Calu3 (cell line): ENCODE results near the gene ATXN7L2. TPM values are rescaled to one million over a fixed set of nuclear protein-coding genes. Genes with fewer than 3 reads are reported as not detected.

Experiments used
- BruUV-seq: library from RNA; stranded (reverse); fragments of 400-500 nt; replicated peaks from 2 replicates; lab custom pipeline; 2021; lab: Mats Ljungman, UMichigan
- CTCF ChIA-PET: fragments of 300-600 bp; sonication (Branson Sonifier 250); formaldehyde crosslinking; loops from one replicate; lab custom pipeline; 2022; ENCODE audit warnings: antibody characterized with exemption; lab: Charles Lee
- DNase-seq: peaks from one replicate; pipeline ENCODE4 v3.0.0; 2022
- H3K27ac Mint-ChIP-seq: one replicate; pipeline ENCODE4 v1.8.0; 2022; ENCODE audit warnings: mixed read lengths; ENCODE audit not compliant: unreplicated experiment
- H3K27me3 Mint-ChIP-seq: one replicate; pipeline ENCODE4 v1.8.0; 2022; ENCODE audit warnings: mixed read lengths; ENCODE audit not compliant: unreplicated experiment
- H3K36me3 Mint-ChIP-seq: one replicate; pipeline ENCODE4 v1.8.0; 2022; ENCODE audit warnings: mild to moderate bottlenecking, moderate library complexity, mixed read lengths; ENCODE audit not compliant: insufficient read depth, unreplicated experiment
- H3K4me1 Mint-ChIP-seq: one replicate; pipeline ENCODE4 v1.8.0; 2022; ENCODE audit warnings: mild to moderate bottlenecking, low read depth, mixed read lengths; ENCODE audit not compliant: unreplicated experiment
- H3K4me3 Mint-ChIP-seq: one replicate; pipeline ENCODE4 v1.8.0; 2022; ENCODE audit warnings: mild to moderate bottlenecking, low read depth, moderate library complexity, mixed read lengths; ENCODE audit not compliant: unreplicated experiment
- H3K9me3 Mint-ChIP-seq: one replicate; pipeline ENCODE4 v1.8.0; 2022; ENCODE audit warnings: low read depth, mixed read lengths; ENCODE audit not compliant: unreplicated experiment
- intact Hi-C: fragments of 100-400 bp; cut with micrococcal nuclease; formaldehyde crosslinking; loops from one replicate; pipeline ENCODE4 v1.10.0; 2022; ENCODE audit not compliant: unreplicated experiment
- total RNA-seq: library from RNA; stranded (reverse); gene quantifications from 2 replicates; pipeline ENCODE4 v1.2.3, GENCODE V29; 2022
- TF ChIP-seq, protein P1 (sequence below): fragments of 200-600 bp; IDR thresholded peaks from one replicate; pipeline ENCODE4 v1.8.0; 2022; ENCODE audit warnings: antibody characterized with exemption; ENCODE audit not compliant: unreplicated experiment

ATXN7L2 gene
- total RNA-seq, 1 experiment from 2014 or later = 4.3 TPM

DNA sequence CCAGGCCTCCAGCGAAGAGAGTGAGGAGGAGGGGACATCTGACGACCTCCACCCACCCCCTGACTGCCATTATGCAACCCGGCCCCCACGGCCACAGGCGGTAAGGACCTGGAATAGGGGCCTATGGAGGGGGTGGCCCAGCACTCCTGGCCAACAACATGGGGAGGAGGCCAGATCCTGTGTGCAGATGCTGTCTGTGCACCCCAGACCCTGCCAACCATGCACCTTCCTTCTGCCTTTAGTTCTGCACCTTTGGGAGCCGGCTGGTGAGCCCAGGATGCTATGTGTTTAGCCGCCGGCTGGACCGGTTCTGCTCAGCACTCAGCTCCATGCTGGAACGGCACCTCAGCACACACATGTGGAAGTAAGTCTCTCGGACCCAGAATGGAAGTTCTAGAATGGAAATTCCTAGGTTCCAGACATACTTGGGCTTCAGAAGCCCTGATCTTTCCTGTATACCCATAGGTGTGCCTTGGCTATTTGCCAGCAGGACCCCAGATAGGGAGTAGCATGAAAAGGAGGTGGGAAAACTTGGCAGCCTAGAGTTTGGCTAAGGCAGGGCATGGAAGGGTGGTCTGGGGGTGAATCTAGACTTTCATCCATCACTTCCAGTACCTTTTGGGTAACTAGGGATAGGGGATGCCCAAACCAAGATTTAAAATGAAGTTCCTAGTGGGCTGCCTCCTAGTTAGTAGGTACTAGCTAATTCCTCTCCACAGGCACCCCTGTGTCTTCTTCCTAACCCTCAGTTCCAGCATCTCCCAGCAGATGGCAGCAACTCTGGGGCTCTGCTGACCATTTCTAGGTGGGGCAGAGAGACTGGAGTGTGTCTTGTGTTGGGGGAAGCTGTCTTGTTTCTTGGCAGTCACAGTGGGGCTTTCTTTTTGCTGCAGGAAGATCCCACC, 6.6 kb downstream of the ATXN7L2 start:
- no peak overlapping the region for H3K4me3 Mint-ChIP-seq
- BruUV-seq = no TSS peak
- peaks cover under 1% of the 10 kb centered on the region for H3K4me1 Mint-ChIP-seq
- DNase-seq = peak; percentile 65
- intact Hi-C loops = no loop called here
- no peak overlapping the region for H3K27ac Mint-ChIP-seq
- H3K27me3 Mint-ChIP-seq = no peaks in the 10 kb centered on the region
- TF ChIP-seq, protein P1, sequence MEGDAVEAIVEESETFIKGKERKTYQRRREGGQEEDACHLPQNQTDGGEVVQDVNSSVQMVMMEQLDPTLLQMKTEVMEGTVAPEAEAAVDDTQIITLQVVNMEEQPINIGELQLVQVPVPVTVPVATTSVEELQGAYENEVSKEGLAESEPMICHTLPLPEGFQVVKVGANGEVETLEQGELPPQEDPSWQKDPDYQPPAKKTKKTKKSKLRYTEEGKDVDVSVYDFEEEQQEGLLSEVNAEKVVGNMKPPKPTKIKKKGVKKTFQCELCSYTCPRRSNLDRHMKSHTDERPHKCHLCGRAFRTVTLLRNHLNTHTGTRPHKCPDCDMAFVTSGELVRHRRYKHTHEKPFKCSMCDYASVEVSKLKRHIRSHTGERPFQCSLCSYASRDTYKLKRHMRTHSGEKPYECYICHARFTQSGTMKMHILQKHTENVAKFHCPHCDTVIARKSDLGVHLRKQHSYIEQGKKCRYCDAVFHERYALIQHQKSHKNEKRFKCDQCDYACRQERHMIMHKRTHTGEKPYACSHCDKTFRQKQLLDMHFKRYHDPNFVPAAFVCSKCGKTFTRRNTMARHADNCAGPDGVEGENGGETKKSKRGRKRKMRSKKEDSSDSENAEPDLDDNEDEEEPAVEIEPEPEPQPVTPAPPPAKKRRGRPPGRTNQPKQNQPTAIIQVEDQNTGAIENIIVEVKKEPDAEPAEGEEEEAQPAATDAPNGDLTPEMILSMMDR = peak; percentile 43
- H3K36me3 Mint-ChIP-seq = peaks cover 14% of the 10 kb centered on the region
- CTCF ChIA-PET = interaction anchor here (0.6 to 2.3 kb wide), 4 partner anchors 40 to 462 kb away, joined by 3 to 23 read pairs (median 4); partner anchors contain the start of gene PSMA5
- no peaks in the 10 kb centered on the region for H3K9me3 Mint-ChIP-seq

DNA sequence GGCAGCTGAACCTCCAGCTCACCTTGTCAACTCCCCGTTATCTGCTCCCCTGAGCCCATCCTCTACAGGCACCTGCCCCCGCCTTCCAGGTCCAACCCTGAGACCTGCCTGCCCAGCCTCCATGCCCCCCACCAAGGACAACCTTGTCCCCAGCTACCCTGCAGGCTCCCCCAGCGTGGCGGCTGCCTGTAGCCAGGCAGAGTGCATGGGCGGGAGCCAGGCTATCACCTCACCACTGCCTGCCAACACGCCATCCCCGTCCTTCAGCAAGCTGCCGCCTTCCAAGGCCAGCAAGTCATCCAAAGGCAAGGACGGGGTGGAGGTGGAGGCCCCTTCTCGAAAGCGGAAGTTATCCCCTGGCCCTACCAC, 7.2 kb downstream of the ATXN7L2 start:
- Mint-ChIP-seq H3K4me1 (peaks cover 5% of the 10 kb centered on the region), H3K9me3 (no peaks in the 10 kb centered on the region), H3K4me3 (no peak overlapping the region), H3K36me3 (peaks cover 14% of the 10 kb centered on the region), H3K27ac (no peak overlapping the region), H3K27me3 (no peaks in the 10 kb centered on the region)
- no peak for DNase-seq
- CTCF ChIA-PET = interaction anchor here (0.6 to 2.3 kb wide), 4 partner anchors 39 to 463 kb away, joined by 3 to 23 read pairs (median 4); partner anchors contain the start of gene PSMA5
- TF ChIP-seq, protein P1 = peak; percentile 7
- intact Hi-C loops = no loop called here
- BruUV-seq = no TSS peak

DNA sequence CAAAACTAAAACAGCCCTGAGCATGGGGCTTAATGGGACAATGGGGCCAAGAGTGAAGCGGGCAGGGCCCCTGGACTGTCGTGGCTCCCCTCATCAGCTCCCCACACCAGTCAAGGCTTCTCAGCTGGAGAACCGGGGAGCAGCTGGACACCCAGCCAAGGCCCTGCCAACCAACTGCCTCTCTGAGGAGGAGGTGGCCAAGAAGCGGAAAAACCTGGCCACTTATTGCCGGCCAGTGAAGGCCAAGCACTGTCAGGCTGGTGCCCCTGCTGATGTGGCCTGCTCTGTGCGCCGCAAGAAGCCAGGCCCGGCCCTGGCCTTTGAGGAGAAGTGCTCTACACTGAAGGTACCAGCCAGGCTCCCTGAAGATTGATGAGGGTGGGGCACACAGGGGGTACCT, 7.7 kb downstream of the ATXN7L2 start:
- Mint-ChIP-seq H3K4me1 (peaks cover 7% of the 10 kb centered on the region), H3K9me3 (no peaks in the 10 kb centered on the region), H3K27ac (no peak overlapping the region), H3K4me3 (no peak overlapping the region), H3K27me3 (no peaks in the 10 kb centered on the region), H3K36me3 (peaks cover 14% of the 10 kb centered on the region)
- CTCF ChIA-PET = interaction anchor here (0.6 to 2.3 kb wide), 2 partner anchors 41 to 463 kb away, joined by 5 to 23 read pairs; no protein-coding TSS in a partner anchor
- intact Hi-C loops = no loop called here
- TF ChIP-seq, protein P1 = no peak
- BruUV-seq = no TSS peak
- DNase-seq = no peak

DNA sequence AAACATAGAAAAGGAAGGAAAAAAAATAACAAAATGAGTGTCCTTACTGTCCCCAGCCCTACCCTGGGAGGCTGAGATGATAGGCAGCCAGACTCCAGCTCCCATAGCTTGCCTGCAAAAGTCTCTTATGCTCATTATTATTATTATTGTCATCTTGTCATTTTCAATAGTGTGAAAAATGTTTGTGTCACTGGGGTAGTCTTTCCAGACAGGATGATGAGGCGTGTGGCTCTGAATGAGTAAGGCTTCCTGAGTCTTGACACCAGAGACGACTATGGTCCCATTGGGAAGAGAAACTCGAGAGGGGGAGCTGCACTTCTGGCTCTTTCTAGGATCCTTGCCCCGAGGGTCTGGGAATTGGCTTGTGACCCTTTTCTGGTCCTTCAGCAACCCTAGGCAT, 9.1 kb downstream of the ATXN7L2 start:
- TF ChIP-seq, protein P1 = no peak
- intact Hi-C loops = no loop called here
- CTCF ChIA-PET = interaction anchor here (1.2 to 2.9 kb wide), 2 partner anchors 9 to 39 kb away, joined by 3 to 13 read pairs; partner anchors contain the start of gene ATXN7L2
- Mint-ChIP-seq H3K27ac (no peak overlapping the region), H3K4me1 (peaks cover 7% of the 10 kb centered on the region), H3K4me3 (no peak overlapping the region), H3K9me3 (no peaks in the 10 kb centered on the region), H3K27me3 (no peaks in the 10 kb centered on the region), H3K36me3 (peaks cover 14% of the 10 kb centered on the region)
- no peak for DNase-seq
- no TSS peak for BruUV-seq
